Esophagus muscularis mucosa (tissue), 3 donors: ENCODE data around the gene DAPP1.

ENCODE experiments used
- CTCF ChIP-seq, 3 experiments: fragments of 200-600 bp in 2 of 3; fragments of 450-650 bp in 1 of 3; sonication (generic) in 2 of 3; IDR thresholded peaks; one replicate each; pipeline ENCODE4 v1.5.1; 2017 to 2019; ENCODE audit warnings: antibody characterized with exemption in 3 of 3, mild to moderate bottlenecking in 2 of 3, moderate library complexity in 1 of 3
- POLR2A ChIP-seq: fragments of 450-650 bp; IDR thresholded peaks from one replicate; pipeline ENCODE4 v1.6.1; 2017; ENCODE audit warnings: antibody characterized with exemption, moderate library complexity, mild to moderate bottlenecking, low read depth
- POLR2AphosphoS5 ChIP-seq, 2 donors: sonication (generic); formaldehyde crosslinking; IDR thresholded peaks; one replicate each; pipeline ENCODE4 v1.6.1; 2017; ENCODE audit warnings: antibody characterized with exemption in 2 of 2

- TF ChIP-seq CTCF (IDR thresholded peaks at IDR 0.05) (no peak), POLR2AphosphoS5 (IDR thresholded peaks at IDR 0.05) (no peak), POLR2A (no peak)
These were observed 10.1 kb upstream of the DAPP1 start for GRCh38 chr4:99806545-99806944.
